BJ (cell line): Measurements from ENCODE around the gene PGS1. TPM values are rescaled to one million over a fixed set of nuclear protein-coding genes. Genes with fewer than 3 reads are reported as not detected.

Experiments used
- CTCF ChIA-PET: fragments of 350-600 bp; formaldehyde crosslinking; extraction: SDS; loops from one replicate; lab custom pipeline; 2021; ENCODE audit warnings: antibody characterized with exemption, inconsistent platforms; lab: Yijun Ruan, JAX
- POLR2A ChIA-PET: fragments of 300-600 bp; sonication (Branson Sonifier 250); formaldehyde crosslinking; extraction: SDS; loops from one replicate; lab custom pipeline; 2021; ENCODE audit warnings: antibody characterized with exemption; lab: Charles Lee
- DNase-seq: peaks from one replicate; pipeline ENCODE4 v3.0.0-alpha.2; 2011; ENCODE audit warnings: low read depth
- H3K27me3 ChIP-seq: 2 replicates; pipeline ENCODE4 v1.6.0; 2011; ENCODE audit warnings: low read length; ENCODE audit not compliant: control insufficient read depth, insufficient read depth
- H3K36me3 ChIP-seq: 2 replicates; pipeline ENCODE4 v1.5.1; 2011; ENCODE audit warnings: low read length; ENCODE audit not compliant: control insufficient read depth, insufficient read depth
- H3K4me3 ChIP-seq: 2 replicates; pipeline ENCODE4 v1.5.1; 2011; ENCODE audit warnings: low read depth, mild to moderate bottlenecking, control low read depth, low read length
- CTCF ChIP-seq: IDR thresholded peaks from 2 replicates; pipeline ENCODE4 v1.5.1; 2011; ENCODE audit warnings: low read depth, mild to moderate bottlenecking, control low read depth, inconsistent platforms, low read length, moderate library complexity; ENCODE audit not compliant: insufficient read depth
- polyA plus RNA-seq: library from polyadenylated mRNA; depleted of rRNA; stranded (reverse); fragments of >200 nt; gene quantifications from 2 replicates; pipeline ENCODE4 v1.2.3, GENCODE V29; 2011

Gene PGS1
- polyA plus RNA-seq, 1 experiment, result 37.7 TPM

DNA sequence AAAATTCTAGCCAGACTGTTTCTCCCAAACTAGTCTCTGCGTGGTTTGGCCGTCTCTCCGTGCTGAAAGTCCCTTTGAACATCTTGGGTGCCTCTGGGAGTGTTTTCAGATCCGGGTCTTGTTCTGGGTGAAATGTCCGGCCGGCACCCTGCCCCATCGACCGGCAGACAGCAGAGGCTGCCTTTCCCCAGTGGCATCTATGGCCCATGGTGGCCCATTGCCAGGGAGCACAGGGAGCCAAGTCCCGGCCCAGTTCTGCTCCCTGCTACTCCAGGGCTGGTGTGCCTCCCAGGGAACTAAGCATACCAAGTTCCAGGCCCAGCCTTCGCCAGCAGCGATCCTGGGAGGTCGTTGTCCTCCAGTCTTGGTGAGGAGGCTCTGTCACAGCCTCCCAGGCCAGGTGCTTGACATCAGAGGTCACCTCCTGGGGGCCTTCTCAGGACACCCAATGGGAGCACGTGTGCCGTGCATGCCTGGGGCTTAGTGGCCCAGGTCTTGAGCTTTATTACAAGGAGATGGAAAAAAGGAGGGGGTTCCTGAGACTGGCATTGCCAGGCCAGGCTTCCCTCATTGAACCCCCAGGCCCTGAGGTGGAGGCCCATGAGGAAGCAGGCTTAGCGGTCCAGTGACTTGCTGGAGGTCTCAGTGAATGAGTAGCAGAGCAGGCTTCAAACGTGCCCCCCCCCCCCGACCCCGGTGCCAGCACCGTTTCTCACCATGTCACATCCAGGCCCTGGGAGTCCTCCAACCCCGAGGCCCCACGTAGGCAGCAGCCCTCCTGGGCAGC, 54.0 kb downstream of the PGS1 start:
- DNase-seq, result no peak
- POLR2A ChIA-PET, result no interaction called here
- Histone ChIP-seq H3K27me3 (peaks cover 6% of the 10 kb centered on the region; the same call in 1 of the 2 replicates), H3K36me3 (peaks cover 11% of the 10 kb centered on the region), H3K4me3 (no peak overlapping the region)
- no peak for TF ChIP-seq CTCF
- CTCF ChIA-PET, result interaction anchor here (1.3 to 1.7 kb wide), 3 partner anchors 10 to 181 kb away, joined by 3 to 5 read pairs (median 5); no protein-coding TSS in a partner anchor

DNA sequence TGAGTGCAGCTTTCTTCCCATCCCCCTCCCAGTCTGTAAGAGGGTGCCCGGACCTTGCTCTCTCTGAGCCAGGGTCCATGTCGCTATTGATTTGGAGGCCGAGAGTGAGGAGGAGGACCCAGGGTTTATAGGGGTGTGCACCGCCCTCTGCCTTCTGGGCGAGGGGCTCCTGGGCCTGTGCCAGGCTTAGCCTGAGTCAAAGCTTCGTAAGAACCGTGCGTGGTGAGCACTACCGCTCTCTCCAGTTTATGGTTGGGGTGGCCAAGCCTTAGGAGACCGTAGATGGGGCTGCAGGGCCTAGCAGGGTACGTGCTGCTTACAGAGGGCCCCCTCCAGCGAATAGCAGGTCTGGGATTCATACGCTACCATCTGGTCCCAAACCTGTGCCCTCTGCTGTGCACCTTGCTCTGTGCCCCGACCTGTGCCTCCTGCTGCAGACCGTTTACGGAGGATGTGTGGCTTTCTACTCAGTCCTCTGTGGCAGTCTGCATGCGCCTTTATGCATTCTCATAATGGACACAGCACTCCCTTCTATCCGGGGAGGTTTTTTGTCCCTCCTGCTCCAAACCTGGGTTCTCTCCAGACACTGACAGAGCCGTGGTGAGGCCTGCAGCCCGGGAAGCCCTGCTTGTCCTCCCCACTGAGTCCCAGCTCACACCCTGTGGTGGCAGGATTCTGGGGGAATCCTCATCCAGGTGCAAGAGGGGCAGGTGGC, 54.7 kb downstream of the PGS1 start:
- no peak for TF ChIP-seq CTCF
- ChIA-PET CTCF (interaction anchor here (1.5 to 1.7 kb wide), 2 partner anchors 12 to 182 kb away, joined by 3 to 5 read pairs; no protein-coding TSS in a partner anchor), POLR2A (no interaction called here)

GRCh38 chr17:78433780-78434335, 55.4 kb downstream of the PGS1 start:
- ChIA-PET POLR2A (no interaction called here), CTCF (interaction anchor here (1.7 kb wide), 1 partner anchor 12 kb away, joined by 5 read pairs; no protein-coding TSS in a partner anchor)
- no peak for DNase-seq
- Histone ChIP-seq H3K36me3 (peaks cover 6% of the 10 kb centered on the region), H3K27me3 (peaks cover 6% of the 10 kb centered on the region; the same call in 1 of the 2 replicates), H3K4me3 (no peak overlapping the region)
- no peak for TF ChIP-seq CTCF

More for the DNA sequence above, 54.7 kb downstream of the PGS1 start:
- Histone ChIP-seq H3K36me3 (peaks cover 9% of the 10 kb centered on the region), H3K4me3 (no peak overlapping the region), H3K27me3 (peaks cover 6% of the 10 kb centered on the region; the same call in 1 of the 2 replicates)
- DNase-seq, result no peak

- ChIA-PET POLR2A (no interaction called here), CTCF (interaction anchor here (0.9 kb wide), 1 partner anchor 13 kb away, joined by 5 read pairs; no protein-coding TSS in a partner anchor)
- TF ChIP-seq CTCF, result no peak
- no peak overlapping the region for H3K4me3 ChIP-seq
- H3K27me3 ChIP-seq, result peaks cover 6% of the 10 kb centered on the region; the same call in 1 of the 2 replicates
- DNase-seq, result no peak
- H3K36me3 ChIP-seq, result peaks cover 1% of the 10 kb centered on the region
These were observed 56.2 kb downstream of the PGS1 start for GRCh38 chr17:78434455-78435329.
